Neural progenitor cell (in vitro differentiated cells): ENCODE data around the gene SH3TC1. TPM values are rescaled to one million over a fixed set of nuclear protein-coding genes. Genes with fewer than 3 reads are reported as not detected.

ENCODE experiments used
- DNase-seq: peaks from one replicate; pipeline ENCODE4 v3.0.0-alpha.2; 2016; ENCODE audit warnings: low spot score
- H2AFZ ChIP-seq: fragments of 200-600 bp; sonication (generic); replicated peaks from 2 replicates; pipeline ENCODE4 v1.6.1; 2016; ENCODE audit warnings: antibody characterized with exemption
- H3F3A ChIP-seq: fragments of 200-600 bp; sonication (generic); 2 replicates; pipeline ENCODE4 v1.6.1; 2016; ENCODE audit warnings: antibody characterized with exemption, low read depth
- H3K27ac ChIP-seq: fragments of 200-600 bp; sonication (generic); 2 replicates; pipeline ENCODE4 v1.5.1; 2016; ENCODE audit warnings: mild to moderate bottlenecking
- H3K27me3 ChIP-seq: fragments of 200-600 bp; sonication (generic); 2 replicates; pipeline ENCODE4 v1.6.1; 2016; ENCODE audit warnings: mild to moderate bottlenecking, moderate library complexity
- H3K36me3 ChIP-seq: fragments of 200-600 bp; sonication (generic); 2 replicates; pipeline ENCODE4 v1.5.1; 2016
- H3K4me1 ChIP-seq: fragments of 200-600 bp; sonication (generic); 2 replicates; pipeline ENCODE4 v1.6.1; 2016; ENCODE audit warnings: mixed run types
- H3K4me2 ChIP-seq: fragments of 200-600 bp; sonication (generic); 2 replicates; pipeline ENCODE4 v1.6.1; 2016
- H3K4me3 ChIP-seq: fragments of 200-600 bp; sonication (generic); 2 replicates; pipeline ENCODE4 v1.5.1; 2016
- H3K79me2 ChIP-seq: fragments of 200-600 bp; sonication (generic); 2 replicates; pipeline ENCODE4 v1.6.1; 2016; ENCODE audit warnings: low read depth
- H3K9ac ChIP-seq: fragments of 200-600 bp; sonication (generic); 2 replicates; pipeline ENCODE4 v1.6.1; 2016
- H3K9me3 ChIP-seq: fragments of 200-600 bp; sonication (generic); 2 replicates; pipeline ENCODE4 v1.5.1; 2016; ENCODE audit warnings: low read depth
- H4K20me1 ChIP-seq: fragments of 200-600 bp; sonication (generic); 2 replicates; pipeline ENCODE4 v1.6.1; 2016; ENCODE audit warnings: low read depth
- H3K27ac Mint-ChIP-seq: 3 replicates; pipeline ENCODE4 v1.8.0; 2021; ENCODE audit warnings: mixed read lengths
- H3K27me3 Mint-ChIP-seq: 2 replicates; pipeline ENCODE4 v1.8.0; 2022; ENCODE audit warnings: low read depth, mild to moderate bottlenecking, inconsistent platforms, moderate library complexity, mixed read lengths; ENCODE audit not compliant: insufficient read depth
- H3K36me3 Mint-ChIP-seq: 3 replicates; pipeline ENCODE4 v1.8.0; 2021; ENCODE audit warnings: mixed read lengths
- H3K4me1 Mint-ChIP-seq: 3 replicates; pipeline ENCODE4 v1.8.0; 2021; ENCODE audit warnings: mixed read lengths
- H3K4me3 Mint-ChIP-seq: 3 replicates; pipeline ENCODE4 v1.8.0; 2021; ENCODE audit warnings: mild to moderate bottlenecking, moderate library complexity, mixed read lengths
- H3K9me3 Mint-ChIP-seq: 3 replicates; pipeline ENCODE4 v1.8.0; 2020; ENCODE audit warnings: mixed read lengths
- EZH2 ChIP-seq: fragments of 200-600 bp; sonication (generic); IDR thresholded peaks from 2 replicates; pipeline ENCODE4 v1.6.1; 2017; ENCODE audit warnings: antibody characterized with exemption, mild to moderate bottlenecking, moderate library complexity
- EZH2phosphoT487 ChIP-seq: fragments of 200-600 bp; sonication (generic); IDR thresholded peaks from 2 replicates; pipeline ENCODE4 v1.6.1; 2017; ENCODE audit warnings: antibody characterized with exemption
- total RNA-seq: library from RNA; depleted of rRNA; stranded (reverse); fragments of >200 nt; gene quantifications from 2 replicates; pipeline ENCODE4 v1.2.3, GENCODE V29; 2015; ENCODE audit warnings: low replicate concordance
- TF ChIP-seq, protein P1 (sequence below): fragments of 200-600 bp; sonication (generic); IDR thresholded peaks from 2 replicates; pipeline ENCODE4 v1.5.1; 2017; ENCODE audit warnings: antibody characterized with exemption, mild to moderate bottlenecking

The SH3TC1 gene
- total RNA-seq, 1 donor from 2014 or later = 0.22 TPM

- Mint-ChIP-seq H3K4me3 (peak overlapping the region; percentile 84), H3K27me3 (peaks cover 32% of the 10 kb centered on the region), H3K27ac (no peak overlapping the region), H3K4me1 (peaks cover 13% of the 10 kb centered on the region), H3K9me3 (no peaks in the 10 kb centered on the region), H3K36me3 (no peaks in the 10 kb centered on the region)
- H3K36me3 ChIP-seq = no peaks in the 10 kb centered on the region
- H3K27ac ChIP-seq = no peak overlapping the region
- peaks cover 4% of the 10 kb centered on the region for H3K4me1 ChIP-seq
- H3K9me3 ChIP-seq = no peaks in the 10 kb centered on the region
- TF ChIP-seq EZH2 = no peak
- TF ChIP-seq EZH2phosphoT487 = no peak
- TF ChIP-seq, protein P1, sequence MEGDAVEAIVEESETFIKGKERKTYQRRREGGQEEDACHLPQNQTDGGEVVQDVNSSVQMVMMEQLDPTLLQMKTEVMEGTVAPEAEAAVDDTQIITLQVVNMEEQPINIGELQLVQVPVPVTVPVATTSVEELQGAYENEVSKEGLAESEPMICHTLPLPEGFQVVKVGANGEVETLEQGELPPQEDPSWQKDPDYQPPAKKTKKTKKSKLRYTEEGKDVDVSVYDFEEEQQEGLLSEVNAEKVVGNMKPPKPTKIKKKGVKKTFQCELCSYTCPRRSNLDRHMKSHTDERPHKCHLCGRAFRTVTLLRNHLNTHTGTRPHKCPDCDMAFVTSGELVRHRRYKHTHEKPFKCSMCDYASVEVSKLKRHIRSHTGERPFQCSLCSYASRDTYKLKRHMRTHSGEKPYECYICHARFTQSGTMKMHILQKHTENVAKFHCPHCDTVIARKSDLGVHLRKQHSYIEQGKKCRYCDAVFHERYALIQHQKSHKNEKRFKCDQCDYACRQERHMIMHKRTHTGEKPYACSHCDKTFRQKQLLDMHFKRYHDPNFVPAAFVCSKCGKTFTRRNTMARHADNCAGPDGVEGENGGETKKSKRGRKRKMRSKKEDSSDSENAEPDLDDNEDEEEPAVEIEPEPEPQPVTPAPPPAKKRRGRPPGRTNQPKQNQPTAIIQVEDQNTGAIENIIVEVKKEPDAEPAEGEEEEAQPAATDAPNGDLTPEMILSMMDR = no peak
- no peak overlapping the region for H3K4me3 ChIP-seq
- no peaks in the 10 kb centered on the region for H3F3A ChIP-seq
- H2AFZ ChIP-seq = no peak overlapping the region
- no peak overlapping the region for H3K9ac ChIP-seq
- H3K79me2 ChIP-seq = no peaks in the 10 kb centered on the region
- DNase-seq = no peak
- peaks cover 56% of the 10 kb centered on the region for H3K27me3 ChIP-seq
- H3K4me2 ChIP-seq = no peak overlapping the region
- peaks cover 22% of the 10 kb centered on the region for H4K20me1 ChIP-seq
Measured at GRCh38 chr4:8160572-8160971, 38.5 kb upstream of the SH3TC1 start.

- H3K4me3 Mint-ChIP-seq = no peak overlapping the region
- Histone ChIP-seq H3K4me1 (peaks cover 4% of the 10 kb centered on the region), H3K27ac (no peak overlapping the region), H3K27me3 (peaks cover 36% of the 10 kb centered on the region), H3K9me3 (no peaks in the 10 kb centered on the region), H3K4me3 (no peak overlapping the region), H3K79me2 (no peaks in the 10 kb centered on the region), H3F3A (no peaks in the 10 kb centered on the region), H3K9ac (no peak overlapping the region), H2AFZ (no peak overlapping the region), H3K36me3 (no peaks in the 10 kb centered on the region), H3K4me2 (no peak overlapping the region), H4K20me1 (peaks cover 13% of the 10 kb centered on the region)
- peaks cover 9% of the 10 kb centered on the region for H3K4me1 Mint-ChIP-seq
- H3K36me3 Mint-ChIP-seq = no peaks in the 10 kb centered on the region
- TF ChIP-seq EZH2phosphoT487 (no peak), EZH2 (no peak)
- TF ChIP-seq, protein P1 = no peak
- no peak for DNase-seq
- H3K9me3 Mint-ChIP-seq = peaks cover under 1% of the 10 kb centered on the region
- H3K27ac Mint-ChIP-seq = no peak overlapping the region
- peaks cover 25% of the 10 kb centered on the region for H3K27me3 Mint-ChIP-seq
Measured at GRCh38 chr4:8162625-8163024, 36.5 kb upstream of the SH3TC1 start.

DNA sequence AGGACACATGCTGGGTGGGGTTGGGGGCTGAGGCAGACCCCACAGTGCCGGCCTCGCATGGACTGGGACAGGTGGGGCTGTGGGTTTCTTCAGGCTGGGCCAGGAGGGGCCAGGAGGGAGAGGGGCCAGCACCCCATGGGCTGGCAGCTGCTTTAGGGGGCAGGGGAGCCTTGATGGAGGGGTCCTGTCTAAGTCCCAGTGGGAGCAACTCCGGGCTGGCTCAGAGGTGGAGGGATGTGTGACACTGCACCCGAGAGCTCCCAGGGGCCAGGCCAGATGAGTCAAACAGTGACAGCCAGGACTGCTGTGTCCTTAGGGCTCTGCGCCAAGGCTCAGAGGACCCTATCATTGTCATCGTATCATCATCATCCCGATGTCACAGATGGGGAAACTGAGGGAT lies 36.1 kb upstream of the SH3TC1 start:
- Histone ChIP-seq H3K4me3 (no peak overlapping the region), H3K4me1 (peaks cover 4% of the 10 kb centered on the region), H3K27ac (no peak overlapping the region), H4K20me1 (peaks cover 9% of the 10 kb centered on the region), H3K9ac (no peak overlapping the region), H3K27me3 (peaks cover 32% of the 10 kb centered on the region), H2AFZ (no peak overlapping the region), H3K9me3 (no peaks in the 10 kb centered on the region), H3K4me2 (no peak overlapping the region), H3K36me3 (no peaks in the 10 kb centered on the region), H3F3A (no peaks in the 10 kb centered on the region), H3K79me2 (no peaks in the 10 kb centered on the region)
- Mint-ChIP-seq H3K9me3 (peaks cover 4% of the 10 kb centered on the region), H3K27me3 (peaks cover 26% of the 10 kb centered on the region), H3K27ac (no peak overlapping the region), H3K4me3 (no peak overlapping the region), H3K4me1 (peaks cover 9% of the 10 kb centered on the region), H3K36me3 (no peaks in the 10 kb centered on the region)
- no peak for TF ChIP-seq EZH2
- TF ChIP-seq, protein P1 = no peak
- no peak for TF ChIP-seq EZH2phosphoT487
- DNase-seq = no peak
